GM18517 (cell line): Measurements from ENCODE around the gene DUSP22.
A peak's percentile ranks its signal among the peaks of the same experiment; 100 is the strongest.
"Not testable (repeated sequence)": the region's sequence is repeated elsewhere in the genome, so short reads cannot be mapped to it uniquely, and the experiment has no call there.

Experiments
- ATAC-seq: cut with Tn5 transposase; IDR thresholded peaks from one replicate; pipeline ENCODE4 v1.9.1; 2021; ENCODE audit warnings: mild to moderate bottlenecking, moderate library complexity; ENCODE audit not compliant: unreplicated experiment

DUSP22 gene

DNA sequence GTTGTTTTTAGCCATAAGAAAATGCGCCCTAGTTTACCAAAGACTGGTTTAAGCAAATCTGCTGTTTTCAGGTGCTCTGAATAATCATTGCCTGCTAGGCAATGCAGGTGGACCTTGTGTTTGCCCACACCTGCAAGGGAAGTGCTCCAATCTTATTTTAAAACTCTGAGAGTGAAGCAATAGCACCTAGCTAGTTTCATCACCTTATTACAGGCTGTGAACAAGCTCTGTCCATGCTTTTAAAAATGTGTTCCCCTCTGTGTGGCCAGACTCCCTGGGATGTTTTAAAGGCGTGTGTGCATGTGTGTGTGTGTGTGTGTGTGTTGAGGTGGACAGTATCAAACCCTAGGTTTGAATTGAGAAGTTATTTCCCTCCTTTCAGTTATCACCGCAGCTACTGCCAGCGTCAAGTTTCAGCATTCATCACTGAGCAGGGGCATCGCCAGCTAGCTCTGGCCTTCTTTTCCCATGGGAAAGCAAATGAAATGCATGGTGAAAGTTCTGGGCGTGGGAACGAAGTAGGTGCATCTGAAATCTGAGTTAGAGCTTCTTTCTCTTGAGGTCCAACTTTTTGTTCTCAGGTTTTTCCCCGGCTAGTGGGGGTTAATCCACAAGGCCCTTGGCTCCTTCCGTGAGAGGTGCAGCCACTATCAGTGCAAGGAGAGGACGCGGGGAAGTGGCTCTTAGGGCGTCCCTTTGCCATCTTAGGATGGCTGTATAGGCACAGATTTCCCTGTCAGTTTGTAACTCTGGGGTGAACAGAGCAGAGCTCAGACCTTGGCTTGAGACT lies 30.8 kb downstream of the DUSP22 start:
- ATAC-seq = no peak

DNA sequence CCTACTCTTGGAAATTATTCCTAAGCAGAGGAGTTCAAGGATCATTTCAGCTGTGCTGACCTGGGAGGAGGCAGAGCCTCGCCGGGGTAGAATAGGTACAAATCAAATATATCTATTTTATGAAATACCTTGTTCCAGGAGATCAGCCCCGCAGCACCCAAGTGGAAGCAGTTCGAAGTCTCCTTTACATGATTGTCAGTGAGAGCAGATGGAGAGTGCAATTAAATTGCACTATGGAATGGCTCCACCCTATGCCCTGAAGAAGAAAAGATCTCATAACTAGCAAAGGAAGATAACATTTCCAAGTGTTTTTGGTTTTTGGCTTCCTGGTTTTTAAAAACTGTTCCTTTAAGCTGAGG lies 31.4 kb downstream of the DUSP22 start:
- no peak for ATAC-seq

DNA sequence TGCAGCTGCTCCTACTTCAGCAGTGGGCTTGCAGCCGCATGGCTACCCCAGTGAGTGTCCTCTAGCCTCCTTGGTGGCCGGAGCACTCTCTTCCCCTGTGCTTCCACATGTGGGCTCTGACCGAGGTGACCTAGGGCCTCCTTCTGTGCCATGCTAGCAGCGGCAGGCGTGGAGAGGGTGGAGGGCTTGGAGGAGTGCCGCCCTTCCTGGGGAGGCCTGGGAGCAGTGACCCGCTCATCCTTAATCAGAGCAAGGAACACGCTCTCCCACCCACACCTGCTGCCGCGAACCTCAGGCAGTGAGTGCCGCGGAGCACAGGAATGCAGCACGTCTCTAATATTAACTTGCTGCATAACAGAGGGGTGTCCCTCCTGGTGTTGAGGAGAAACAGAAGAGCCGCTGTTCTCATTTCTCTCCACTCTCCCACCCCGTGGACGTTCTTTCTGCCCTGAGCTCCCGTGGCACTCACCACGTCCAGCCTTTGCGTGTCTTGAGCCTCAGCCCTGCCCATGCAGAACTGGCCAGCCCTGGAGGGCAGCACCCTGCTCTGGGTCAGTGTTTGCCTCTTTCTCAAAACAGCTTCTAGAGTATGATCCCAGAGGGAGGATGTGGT lies 31.9 kb downstream of the DUSP22 start:
- ATAC-seq = no peak

DNA sequence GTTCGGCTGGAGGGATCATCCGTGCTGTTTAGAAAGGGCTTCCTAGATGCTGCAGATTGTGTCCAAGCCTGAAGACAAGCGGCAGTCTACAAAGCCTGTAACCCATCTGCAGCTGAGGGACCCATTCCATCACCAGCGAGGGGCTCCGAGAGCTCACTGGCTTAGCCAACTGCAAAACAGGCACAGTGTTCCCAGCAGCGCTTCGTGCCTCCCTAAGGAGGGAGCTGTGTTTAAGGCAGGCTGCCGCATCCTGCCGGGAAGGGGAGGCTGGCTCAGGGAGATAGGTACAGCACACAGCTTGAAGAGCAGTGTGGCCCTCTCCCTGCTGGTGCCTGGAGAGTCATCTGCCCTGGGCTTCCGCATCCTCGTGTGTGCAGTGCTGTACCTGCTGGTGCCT lies 32.4 kb downstream of the DUSP22 start:
- ATAC-seq = no peak

- ATAC-seq = not testable (repeated sequence)
Measured at GRCh38 chr6:325161-325860, 33.0 kb downstream of the DUSP22 start.

GRCh38 chr6:326066-326465 lies 33.8 kb downstream of the DUSP22 start:
- not testable (repeated sequence) for ATAC-seq

- no peak for ATAC-seq
Measured at GRCh38 chr6:326896-327537, 34.7 kb downstream of the DUSP22 start.

DNA sequence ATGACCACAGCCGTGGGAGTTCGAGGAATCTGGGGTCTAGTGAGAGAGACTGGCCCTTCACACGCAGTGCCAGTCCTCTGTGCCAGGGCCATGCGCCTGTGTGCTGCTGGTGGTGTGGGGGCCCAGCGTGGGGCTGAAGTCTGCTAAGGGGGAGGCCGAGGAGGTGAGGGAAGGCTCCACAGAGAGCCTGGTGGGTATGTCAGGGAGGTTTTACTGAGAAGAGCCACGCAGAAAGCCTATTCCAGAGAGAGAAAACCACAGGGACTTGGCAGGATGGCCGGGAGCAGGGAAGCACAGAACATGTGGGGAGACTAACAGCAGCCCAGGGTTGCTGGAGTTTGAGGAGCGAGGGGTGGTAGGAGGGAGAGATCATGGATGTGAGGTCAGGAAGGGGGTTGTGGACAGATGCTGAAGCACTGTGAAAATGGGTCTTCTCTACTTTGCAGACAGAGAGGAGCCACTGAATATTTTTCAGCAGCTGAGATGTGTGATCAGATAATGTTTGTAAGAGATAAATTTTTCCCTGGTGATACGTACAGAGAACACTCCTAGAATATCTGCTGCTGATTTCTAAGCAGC lies 35.3 kb downstream of the DUSP22 start:
- no peak for ATAC-seq

DNA sequence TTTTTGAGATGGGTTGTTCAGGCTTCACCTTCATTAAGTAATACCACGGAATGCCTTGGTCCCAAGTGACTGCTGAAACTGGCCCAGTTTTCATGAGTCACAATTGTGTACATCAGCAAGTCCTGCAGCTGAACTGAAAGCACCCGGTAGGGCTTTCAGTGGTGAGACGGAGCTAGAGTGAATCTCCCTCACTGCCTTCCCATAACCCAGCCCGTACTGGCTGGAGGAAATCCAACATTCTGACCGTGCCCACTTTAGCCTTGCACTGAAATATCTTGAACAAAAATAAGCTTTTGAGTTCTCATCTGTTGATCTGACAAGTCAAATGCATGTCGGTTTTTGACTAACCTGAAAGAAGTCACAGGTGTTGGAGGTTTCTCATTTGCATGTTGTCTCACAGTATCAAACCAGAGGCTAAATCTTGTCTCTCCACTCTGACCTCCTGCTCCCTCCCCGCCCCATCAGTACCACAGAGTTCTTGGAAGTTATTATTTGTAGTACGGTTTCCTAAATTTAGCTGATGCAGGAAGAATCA lies 35.9 kb downstream of the DUSP22 start:
- ATAC-seq = peak; percentile 74

DNA sequence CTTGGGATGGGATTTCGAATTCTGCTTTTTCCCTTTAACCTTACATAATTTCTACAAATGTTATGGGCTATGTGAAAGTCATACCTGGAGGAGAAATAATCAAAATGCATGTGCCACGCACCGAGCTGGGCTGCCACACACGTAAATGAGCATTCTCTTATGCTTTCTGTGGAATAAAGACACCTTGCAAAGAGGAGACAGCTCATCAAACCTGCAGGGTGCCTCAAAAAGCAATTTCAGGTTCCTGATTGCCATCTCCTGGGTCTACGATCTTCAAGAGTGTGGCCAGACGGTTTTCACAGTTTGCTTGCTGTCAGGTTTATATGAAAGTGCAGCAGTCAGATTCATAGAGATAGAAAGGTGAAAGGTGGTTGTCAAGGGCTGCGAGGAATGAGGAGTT lies 36.6 kb downstream of the DUSP22 start:
- no peak for ATAC-seq

GRCh38 chr6:329888-330691 lies 37.8 kb downstream of the DUSP22 start:
- ATAC-seq = no peak

GRCh38 chr6:330948-331347 lies 38.7 kb downstream of the DUSP22 start:
- no peak for ATAC-seq

GRCh38 chr6:331622-332521 lies 39.6 kb downstream of the DUSP22 start:
- ATAC-seq = peak; percentile 57

- ATAC-seq = no peak
Measured at GRCh38 chr6:332671-333070, 40.4 kb downstream of the DUSP22 start.

- ATAC-seq = no peak
Measured at GRCh38 chr6:333379-334002, 41.2 kb downstream of the DUSP22 start.

GRCh38 chr6:334536-335510 lies 42.5 kb downstream of the DUSP22 start:
- no peak for ATAC-seq

DNA sequence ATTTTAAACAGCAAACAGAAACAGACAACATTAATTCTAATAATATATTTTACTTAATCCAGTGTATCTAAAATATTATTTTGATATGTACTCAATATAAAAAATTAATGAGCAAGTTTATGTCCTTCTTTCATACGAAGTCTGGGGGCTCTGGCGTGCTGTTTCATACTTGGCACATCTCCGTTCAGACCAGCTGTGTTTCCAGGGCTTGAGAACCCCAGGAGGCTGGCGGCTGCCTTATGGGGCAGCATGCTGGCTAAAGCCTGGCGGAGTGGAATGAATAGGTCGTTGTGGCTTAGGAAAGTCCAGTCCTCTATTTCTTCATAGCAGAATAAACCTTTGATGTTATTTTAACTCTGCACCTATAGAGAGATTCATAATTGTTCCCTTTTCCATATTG lies 43.3 kb downstream of the DUSP22 start:
- no peak for ATAC-seq
